IMR-90 (cell line): Measurements from ENCODE around the gene SPAAR. TPM values are rescaled to one million over a fixed set of nuclear protein-coding genes. Genes with fewer than 3 reads are reported as not detected.
A peak's percentile ranks its signal among the peaks of the same experiment; 100 is the strongest.

ENCODE experiments used
- ATAC-seq: fragments of 200-7000 bp; cut with Tn5 transposase; 2 replicates; pipeline ENCODE4 v1.9.1; 2020; ENCODE audit warnings: low read depth, mild to moderate bottlenecking, moderate library complexity
- BruUV-seq: library from RNA; stranded (reverse); fragments of 400-500 nt; replicated peaks from 2 replicates; lab custom pipeline; 2021; lab: Mats Ljungman, UMichigan
- CTCF ChIA-PET: fragments of 300-600 bp; formaldehyde crosslinking; extraction: SDS; loops from one replicate; lab custom pipeline; 2021; ENCODE audit warnings: antibody characterized with exemption; lab: Yijun Ruan, JAX
- POLR2A ChIA-PET: fragments of 300-600 bp; sonication (Branson Sonifier 250); formaldehyde crosslinking; loops from one replicate; lab custom pipeline; 2022; ENCODE audit warnings: antibody characterized with exemption; ENCODE audit not compliant: unreplicated experiment; lab: Charles Lee
- DNase-seq: peaks from one replicate; pipeline ENCODE4 v3.0.0; 2013
- H2AFZ ChIP-seq: replicated peaks from 2 replicates; pipeline ENCODE3; 2013; ENCODE audit warnings: low read length, mild to moderate bottlenecking; ENCODE audit not compliant: poor library complexity
- H2AK5ac ChIP-seq: 2 replicates; pipeline ENCODE4 v1.6.1; 2013; ENCODE audit warnings: low read depth, low read length, inconsistent platforms
- H2AK9ac ChIP-seq: replicated peaks from 2 replicates; pipeline ENCODE3; 2013; ENCODE audit warnings: mild to moderate bottlenecking, low read depth, low read length, moderate library complexity; ENCODE audit not compliant: poor library complexity
- H2BK120ac ChIP-seq: 2 replicates; pipeline ENCODE4 v1.6.1; 2013; ENCODE audit warnings: low read depth, low read length, inconsistent platforms
- H2BK15ac ChIP-seq: 3 replicates; pipeline ENCODE4 v1.6.1; 2013; ENCODE audit warnings: low read depth, low read length, inconsistent platforms
- H2BK20ac ChIP-seq: 2 replicates; pipeline ENCODE4 v1.6.1; 2013; ENCODE audit warnings: low read depth, mild to moderate bottlenecking, inconsistent platforms, low read length, moderate library complexity
- H2BK5ac ChIP-seq: 2 replicates; pipeline ENCODE4 v1.6.1; 2013; ENCODE audit warnings: mild to moderate bottlenecking, low read depth, low read length, inconsistent platforms; ENCODE audit not compliant: poor library complexity, severe bottlenecking
- H3K14ac ChIP-seq: replicated peaks from 2 replicates; pipeline ENCODE4 v1.6.1; 2013; ENCODE audit warnings: low read depth, low read length, inconsistent platforms
- H3K18ac ChIP-seq: 2 replicates; pipeline ENCODE4 v1.6.1; 2013; ENCODE audit warnings: low read depth, low read length, control low read depth
- H3K23ac ChIP-seq: 2 replicates; pipeline ENCODE4 v1.6.1; 2013; ENCODE audit warnings: low read depth, low read length, inconsistent platforms
- H3K27ac ChIP-seq: 2 replicates; pipeline ENCODE4 v1.5.1; 2013; ENCODE audit warnings: mild to moderate bottlenecking, control low read depth, low read length; ENCODE audit not compliant: insufficient read depth
- H3K27me3 ChIP-seq: 2 replicates; pipeline ENCODE4 v1.6.1; 2013; ENCODE audit warnings: low read length; ENCODE audit not compliant: control insufficient read depth, insufficient read depth
- H3K36me3 ChIP-seq: 2 replicates; pipeline ENCODE4 v1.6.1; 2013; ENCODE audit warnings: low read length, mixed read lengths; ENCODE audit not compliant: control insufficient read depth, insufficient read depth
- H3K4ac ChIP-seq: 2 replicates; pipeline ENCODE4 v1.6.1; 2013; ENCODE audit warnings: low read depth, low read length, inconsistent platforms
- H3K4me1 ChIP-seq: 2 replicates; pipeline ENCODE4 v1.6.1; 2013; ENCODE audit warnings: low read length, mixed read lengths; ENCODE audit not compliant: control insufficient read depth, insufficient read depth
- H3K4me2 ChIP-seq: 2 replicates; pipeline ENCODE4 v1.6.1; 2013; ENCODE audit warnings: low read depth, mild to moderate bottlenecking, control low read depth, low read length, moderate library complexity
- H3K4me3 ChIP-seq: 2 replicates; pipeline ENCODE4 v1.5.1; 2013; ENCODE audit warnings: low read depth, mild to moderate bottlenecking, control low read depth, low read length, moderate library complexity; ENCODE audit not compliant: insufficient read depth
- H3K56ac ChIP-seq: 2 replicates; pipeline ENCODE4 v1.6.1; 2013; ENCODE audit warnings: low read length, inconsistent platforms; ENCODE audit not compliant: insufficient read depth; ENCODE audit errors: extremely low read depth
- H3K79me1 ChIP-seq, 2 experiments: 2 replicates each; pipeline ENCODE4 v1.6.1; 2013; ENCODE audit warnings: low read length in 2 of 2, inconsistent platforms in 1 of 2, low read depth in 1 of 2
- H3K9ac ChIP-seq: 2 replicates; pipeline ENCODE4 v1.6.1; 2013; ENCODE audit warnings: low read depth, low read length, control low read depth
- H3K9me1 ChIP-seq: 2 replicates; pipeline ENCODE4 v1.6.1; 2013; ENCODE audit warnings: low read length, inconsistent platforms; ENCODE audit not compliant: insufficient read depth
- H3K9me3 ChIP-seq: 2 replicates; pipeline ENCODE4 v1.6.1; 2013; ENCODE audit warnings: low read length; ENCODE audit not compliant: control insufficient read depth, insufficient read depth
- H4K20me1 ChIP-seq: 2 replicates; pipeline ENCODE4 v1.6.1; 2013; ENCODE audit warnings: low read length, inconsistent platforms; ENCODE audit not compliant: insufficient read depth
- H4K5ac ChIP-seq: 2 replicates; pipeline ENCODE4 v1.6.1; 2013; ENCODE audit warnings: mild to moderate bottlenecking, low read depth, low read length, control low read depth
- H4K8ac ChIP-seq, 2 experiments: 2 replicates each; pipeline ENCODE4 v1.6.1; 2013; ENCODE audit warnings: low read depth in 2 of 2, low read length in 2 of 2, control low read depth in 1 of 2, inconsistent platforms in 1 of 2
- H4K91ac ChIP-seq: 2 replicates; pipeline ENCODE4 v1.6.1; 2013; ENCODE audit warnings: low read depth, low read length, inconsistent platforms; ENCODE audit not compliant: insufficient read depth
- BHLHE40 ChIP-seq: fragments of 150-350 bp; IDR thresholded peaks from 2 replicates; pipeline ENCODE4 v1.6.1; 2016; ENCODE audit warnings: mild to moderate bottlenecking, low read depth, low read length
- CEBPB ChIP-seq: IDR thresholded peaks from 2 replicates; pipeline ENCODE4 v1.6.1; 2012; ENCODE audit warnings: low read depth, low read length, improper control_type of control experiment
- CHD1 ChIP-seq: IDR thresholded peaks from 2 replicates; pipeline ENCODE4 v1.6.1; 2012; ENCODE audit warnings: low read depth, low read length, improper control_type of control experiment
- FOS ChIP-seq: fragments of 150-350 bp; IDR thresholded peaks from 2 replicates; pipeline ENCODE4 v1.6.1; 2016; ENCODE audit warnings: low read depth, low read length
- MAFK ChIP-seq: IDR thresholded peaks from 2 replicates; pipeline ENCODE4 v1.6.1; 2012; ENCODE audit warnings: low read depth, low read length, improper control_type of control experiment
- MAZ ChIP-seq: IDR thresholded peaks from 2 replicates; pipeline ENCODE4 v1.6.1; 2012; ENCODE audit warnings: low read depth, mild to moderate bottlenecking, low read length, improper control_type of control experiment, moderate library complexity, borderline replicate concordance
- MXI1 ChIP-seq: IDR thresholded peaks from 2 replicates; pipeline ENCODE4 v1.6.1; 2012; ENCODE audit warnings: low read depth, mild to moderate bottlenecking, low read length, moderate library complexity, borderline replicate concordance
- NFE2L2 ChIP-seq: fragments of 150-350 bp; IDR thresholded peaks from 2 replicates; pipeline ENCODE4 v1.6.1; 2016; ENCODE audit warnings: low read depth, mild to moderate bottlenecking, low read length
- POLR2A ChIP-seq: IDR thresholded peaks from 2 replicates; pipeline ENCODE4 v1.6.1; 2012; ENCODE audit warnings: mild to moderate bottlenecking, low read depth, low read length
- RAD21 ChIP-seq: IDR thresholded peaks from 2 replicates; pipeline ENCODE4 v1.6.1; 2012; ENCODE audit warnings: low read length, improper control_type of control experiment
- RCOR1 ChIP-seq: IDR thresholded peaks from 2 replicates; pipeline ENCODE4 v1.6.1; 2012; ENCODE audit warnings: mild to moderate bottlenecking, low read length, improper control_type of control experiment; ENCODE audit not compliant: insufficient replicate concordance
- RFX5 ChIP-seq: IDR thresholded peaks from 2 replicates; pipeline ENCODE4 v1.8.0; 2012; ENCODE audit warnings: low read depth, mild to moderate bottlenecking, low read length, moderate library complexity
- SMC3 ChIP-seq: fragments of 150-350 bp; IDR thresholded peaks from 2 replicates; pipeline ENCODE4 v1.6.1; 2016; ENCODE audit warnings: low read depth, mild to moderate bottlenecking, antibody characterized with exemption, low read length, moderate library complexity
- WGBS, 2 experiments: methylation state at CpG; one replicate each; pipeline versions ENCODE4 v1.1.5 to v1.1.7; 2013; ENCODE audit warnings: missing lambda C conversion rate in 2 of 2; ENCODE audit not compliant: insufficient read length in 1 of 2; ENCODE audit errors: extremely low coverage in 2 of 2; 5-methylcytosine and 5-hydroxymethylcytosine counted together
- dilution Hi-C: fragments of 300-500 bp; cut with HindIII; formaldehyde crosslinking; loops from one replicate; pipeline ENCODE4 v1.14.3; 2018; ENCODE audit warnings: low sequenced_read_pairs; ENCODE audit not compliant: unreplicated experiment
- in situ Hi-C: fragments of 300-500 bp; cut with MboI; formaldehyde crosslinking; loops from 3 replicates; pipeline ENCODE4 v1.14.3; 2019; ENCODE audit warnings: low sequenced_read_pairs, inconsistent platforms, mixed read lengths
- intact Hi-C: fragments of 100-400 bp; cut with micrococcal nuclease; formaldehyde crosslinking; loops from 2 replicates; pipeline ENCODE4 v1.10.0; 2022
- polyA plus RNA-seq, 3 experiments: library from polyadenylated mRNA; depleted of rRNA; stranded (reverse); fragments of >200 nt; gene quantifications; 2 replicates each; pipeline ENCODE4 v1.2.3, GENCODE V29; 2012; ENCODE audit warnings: low replicate concordance in 1 of 3
- total RNA-seq: library from RNA; depleted of rRNA; stranded (reverse); fragments of >200 nt; gene quantifications from 2 replicates; pipeline ENCODE4 v1.2.3, GENCODE V29; 2012
- TF ChIP-seq, protein P1 (sequence below): conservative IDR thresholded peaks from 2 replicates; pipeline ENCODE4 v1.5.1; 2012; ENCODE audit warnings: mild to moderate bottlenecking, low read depth, low read length, improper control_type of control experiment
- TF ChIP-seq, protein P2 (sequence below): fragments of 150-350 bp; IDR thresholded peaks from 2 replicates; pipeline ENCODE4 v1.6.1; 2016; ENCODE audit warnings: low read depth, mild to moderate bottlenecking, low read length, moderate library complexity, borderline replicate concordance
- TF ChIP-seq, protein P3 (sequence below): fragments of 150-350 bp; IDR thresholded peaks from 2 replicates; pipeline ENCODE4 v1.6.1; 2017; ENCODE audit warnings: mild to moderate bottlenecking, antibody characterized with exemption, low read length, low read depth

SPAAR gene
- total and polyA plus RNA-seq, 2 of the 4 experiments (the other 2 are of a cell fraction), result 0.18 to 0.32 TPM

DNA sequence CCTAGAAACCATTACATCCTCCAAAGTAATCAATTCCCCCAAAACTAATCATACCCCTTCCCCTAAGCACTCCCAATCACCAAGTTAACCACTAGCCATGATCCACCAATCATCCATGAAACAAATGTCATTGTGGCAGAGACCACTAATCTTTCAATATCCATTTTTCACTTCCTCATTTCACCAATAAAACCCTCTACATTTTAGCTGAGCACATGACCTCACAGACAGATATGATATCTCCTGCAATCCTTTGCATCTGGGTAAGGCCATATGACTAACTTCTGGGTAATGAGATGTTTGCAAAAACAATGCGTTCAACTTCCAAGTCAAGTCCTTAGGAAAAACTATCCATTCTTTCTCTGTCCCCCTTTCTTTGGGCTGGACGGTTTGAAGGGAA lies 27.9 kb downstream of the SPAAR start:
- H2AK9ac ChIP-seq, result peak overlapping the region; percentile 28
- peak overlapping the region; percentile 30; the same call in 1 of the 2 replicates for H3K4me2 ChIP-seq
- peak overlapping the region; percentile 100 for H4K91ac ChIP-seq
- H3K4me1 ChIP-seq, result peaks cover 17% of the 10 kb centered on the region
- H2BK15ac ChIP-seq, result peak overlapping the region; percentile 98
- WGBS, 2 experiments, result no CpG with 5 or more reads among the region's 2 CpGs
- dilution Hi-C loops (no loop called here), intact Hi-C loops (no loop called here), in situ Hi-C loops (no loop called here)
- peak overlapping the region; percentile 100 for H2BK20ac ChIP-seq
- peak overlapping the region; percentile 100 for H2BK5ac ChIP-seq
- DNase-seq (peak; percentile 78), ATAC-seq (peak; percentile 61)
- H3K4ac ChIP-seq, result peak overlapping the region; percentile 97
- H2AK5ac ChIP-seq, result peak overlapping the region; percentile 98
- BruUV-seq, result no TSS peak
- no peak for TF ChIP-seq MAZ
- TF ChIP-seq, protein P1, sequence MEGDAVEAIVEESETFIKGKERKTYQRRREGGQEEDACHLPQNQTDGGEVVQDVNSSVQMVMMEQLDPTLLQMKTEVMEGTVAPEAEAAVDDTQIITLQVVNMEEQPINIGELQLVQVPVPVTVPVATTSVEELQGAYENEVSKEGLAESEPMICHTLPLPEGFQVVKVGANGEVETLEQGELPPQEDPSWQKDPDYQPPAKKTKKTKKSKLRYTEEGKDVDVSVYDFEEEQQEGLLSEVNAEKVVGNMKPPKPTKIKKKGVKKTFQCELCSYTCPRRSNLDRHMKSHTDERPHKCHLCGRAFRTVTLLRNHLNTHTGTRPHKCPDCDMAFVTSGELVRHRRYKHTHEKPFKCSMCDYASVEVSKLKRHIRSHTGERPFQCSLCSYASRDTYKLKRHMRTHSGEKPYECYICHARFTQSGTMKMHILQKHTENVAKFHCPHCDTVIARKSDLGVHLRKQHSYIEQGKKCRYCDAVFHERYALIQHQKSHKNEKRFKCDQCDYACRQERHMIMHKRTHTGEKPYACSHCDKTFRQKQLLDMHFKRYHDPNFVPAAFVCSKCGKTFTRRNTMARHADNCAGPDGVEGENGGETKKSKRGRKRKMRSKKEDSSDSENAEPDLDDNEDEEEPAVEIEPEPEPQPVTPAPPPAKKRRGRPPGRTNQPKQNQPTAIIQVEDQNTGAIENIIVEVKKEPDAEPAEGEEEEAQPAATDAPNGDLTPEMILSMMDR, result no peak
- TF ChIP-seq MAFK, result no peak
- no peak for TF ChIP-seq POLR2A
- no peak for TF ChIP-seq NFE2L2
- no peak for TF ChIP-seq MXI1
- peak; percentile 29; the same call in 1 of the 2 replicates for TF ChIP-seq BHLHE40
- TF ChIP-seq, protein P2, sequence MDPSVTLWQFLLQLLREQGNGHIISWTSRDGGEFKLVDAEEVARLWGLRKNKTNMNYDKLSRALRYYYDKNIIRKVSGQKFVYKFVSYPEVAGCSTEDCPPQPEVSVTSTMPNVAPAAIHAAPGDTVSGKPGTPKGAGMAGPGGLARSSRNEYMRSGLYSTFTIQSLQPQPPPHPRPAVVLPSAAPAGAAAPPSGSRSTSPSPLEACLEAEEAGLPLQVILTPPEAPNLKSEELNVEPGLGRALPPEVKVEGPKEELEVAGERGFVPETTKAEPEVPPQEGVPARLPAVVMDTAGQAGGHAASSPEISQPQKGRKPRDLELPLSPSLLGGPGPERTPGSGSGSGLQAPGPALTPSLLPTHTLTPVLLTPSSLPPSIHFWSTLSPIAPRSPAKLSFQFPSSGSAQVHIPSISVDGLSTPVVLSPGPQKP, result no peak
- TF ChIP-seq FOS, result no peak
- peak; percentile 44; the same call in 1 of the 2 replicates for TF ChIP-seq CEBPB
- no peak for TF ChIP-seq RAD21
- no peak for TF ChIP-seq RCOR1
- no peak for TF ChIP-seq CHD1
- no peak for TF ChIP-seq SMC3
- TF ChIP-seq RFX5, result no peak
- TF ChIP-seq, protein P3, sequence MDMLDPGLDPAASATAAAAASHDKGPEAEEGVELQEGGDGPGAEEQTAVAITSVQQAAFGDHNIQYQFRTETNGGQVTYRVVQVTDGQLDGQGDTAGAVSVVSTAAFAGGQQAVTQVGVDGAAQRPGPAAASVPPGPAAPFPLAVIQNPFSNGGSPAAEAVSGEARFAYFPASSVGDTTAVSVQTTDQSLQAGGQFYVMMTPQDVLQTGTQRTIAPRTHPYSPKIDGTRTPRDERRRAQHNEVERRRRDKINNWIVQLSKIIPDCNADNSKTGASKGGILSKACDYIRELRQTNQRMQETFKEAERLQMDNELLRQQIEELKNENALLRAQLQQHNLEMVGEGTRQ, result peak; percentile 78; the same call in 1 of the 2 replicates
- H4K8ac ChIP-seq, result peak overlapping the region; percentile 80 to 96
- H3K23ac ChIP-seq, result peak overlapping the region; percentile 94
- peak overlapping the region; percentile 52 for H2AFZ ChIP-seq
- H3K27ac ChIP-seq, result peak overlapping the region; percentile 91
- peaks cover 12% of the 10 kb centered on the region; the same call in 1 of the 2 replicates for H3K9me1 ChIP-seq
- no peaks in the 10 kb centered on the region for H4K20me1 ChIP-seq
- peak overlapping the region; percentile 99 for H2BK120ac ChIP-seq
- H3K4me3 ChIP-seq, result no peak overlapping the region
- POLR2A ChIA-PET, result no interaction called here
- no peak overlapping the region for H3K9ac ChIP-seq
- H3K79me1 ChIP-seq, result peaks cover 0 to 4% of the 10 kb centered on the region in 2 experiments; a peak in 1 of 4 replicates
- peak overlapping the region; percentile 99 for H3K18ac ChIP-seq
- H4K5ac ChIP-seq, result peak overlapping the region; percentile 99
- H3K9me3 ChIP-seq, result no peaks in the 10 kb centered on the region
- H3K56ac ChIP-seq, result peak overlapping the region; percentile 76
- H3K27me3 ChIP-seq, result no peaks in the 10 kb centered on the region
- CTCF ChIA-PET, result interaction anchor here (1.4 kb wide), 1 partner anchor 30 kb away, joined by 3 read pairs; no protein-coding TSS in a partner anchor
- peak overlapping the region; percentile 96 for H3K14ac ChIP-seq
- no peaks in the 10 kb centered on the region for H3K36me3 ChIP-seq
